ENCODE measurements around the gene NDUFA8.
"Not testable (repeated sequence)": the region's sequence is repeated elsewhere in the genome, so short reads cannot be mapped to it uniquely, and the experiment has no call there.

Gene NDUFA8

DNA sequence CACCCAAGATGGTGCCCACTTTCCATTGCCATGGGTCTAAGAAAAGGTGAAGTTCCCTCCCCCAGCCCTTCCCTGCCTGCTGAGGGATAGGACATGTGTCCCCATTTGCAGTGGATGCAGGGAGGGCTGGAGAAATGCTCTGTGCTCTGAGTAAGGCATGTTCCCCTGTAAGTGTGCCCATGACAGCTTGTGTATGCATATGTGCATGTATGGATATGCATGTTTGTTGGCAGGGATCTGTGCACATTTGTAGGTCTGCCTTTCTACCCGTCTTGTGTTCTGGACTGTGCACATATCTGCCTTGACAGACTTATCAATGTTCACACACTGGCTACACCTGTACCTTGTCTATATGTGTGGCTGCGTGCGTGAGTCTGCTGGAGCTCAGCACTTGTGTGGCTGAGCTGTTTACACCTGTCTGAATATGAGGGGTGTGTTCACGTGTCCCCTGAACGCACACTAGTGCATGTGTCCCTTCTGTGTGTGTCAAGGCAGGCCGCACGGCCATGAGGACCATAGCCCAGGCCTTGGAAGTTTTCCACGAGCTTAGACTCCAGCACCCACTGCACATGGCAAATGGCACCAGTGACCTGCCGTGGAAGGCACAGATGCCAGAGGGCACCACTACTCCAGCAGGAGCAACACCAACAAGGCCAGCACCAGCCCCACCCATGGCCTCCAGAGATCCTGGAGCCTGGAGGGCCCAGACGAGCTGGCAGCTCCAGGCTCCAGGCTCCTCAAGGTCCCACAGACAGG, 39.1 kb downstream of the NDUFA8 start:
- no peak for ATAC-seq

DNA sequence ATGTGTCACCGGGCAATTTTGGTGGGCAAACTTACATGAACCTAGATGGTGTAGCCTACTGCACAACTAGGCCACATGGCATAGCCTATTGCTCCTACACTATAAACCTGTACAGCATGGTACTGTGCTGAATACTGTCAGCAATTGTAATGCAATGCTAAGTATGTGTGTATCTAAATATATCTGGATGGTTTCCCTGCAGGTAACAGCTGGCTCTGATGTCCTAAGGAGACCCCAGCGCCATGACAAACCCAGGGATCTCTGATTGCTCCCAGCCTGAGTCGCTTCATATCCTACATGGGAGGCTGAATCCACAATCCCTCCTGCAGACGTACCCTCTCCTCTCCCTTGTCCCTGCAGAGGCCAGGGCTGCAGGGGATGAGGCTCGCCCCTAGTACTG, 39.9 kb downstream of the NDUFA8 start:
- ATAC-seq, result no peak

DNA sequence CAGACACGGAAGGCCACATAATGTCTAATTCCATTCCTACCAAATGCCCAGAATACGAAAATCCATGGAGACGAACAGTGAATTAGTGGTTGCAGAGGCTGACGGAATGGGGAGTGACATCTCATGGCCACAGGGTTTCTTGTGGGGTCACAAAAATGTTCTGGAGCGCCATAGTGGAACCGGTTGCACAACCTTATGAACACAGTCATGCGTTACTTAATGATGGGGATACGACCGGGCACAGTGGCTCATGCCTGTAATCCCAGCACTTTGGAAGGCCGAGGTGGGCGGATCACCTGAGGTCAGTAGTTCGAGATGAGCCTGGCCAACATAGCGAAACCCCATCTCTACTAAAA, 40.4 kb downstream of the NDUFA8 start:
- ATAC-seq, result no peak

DNA sequence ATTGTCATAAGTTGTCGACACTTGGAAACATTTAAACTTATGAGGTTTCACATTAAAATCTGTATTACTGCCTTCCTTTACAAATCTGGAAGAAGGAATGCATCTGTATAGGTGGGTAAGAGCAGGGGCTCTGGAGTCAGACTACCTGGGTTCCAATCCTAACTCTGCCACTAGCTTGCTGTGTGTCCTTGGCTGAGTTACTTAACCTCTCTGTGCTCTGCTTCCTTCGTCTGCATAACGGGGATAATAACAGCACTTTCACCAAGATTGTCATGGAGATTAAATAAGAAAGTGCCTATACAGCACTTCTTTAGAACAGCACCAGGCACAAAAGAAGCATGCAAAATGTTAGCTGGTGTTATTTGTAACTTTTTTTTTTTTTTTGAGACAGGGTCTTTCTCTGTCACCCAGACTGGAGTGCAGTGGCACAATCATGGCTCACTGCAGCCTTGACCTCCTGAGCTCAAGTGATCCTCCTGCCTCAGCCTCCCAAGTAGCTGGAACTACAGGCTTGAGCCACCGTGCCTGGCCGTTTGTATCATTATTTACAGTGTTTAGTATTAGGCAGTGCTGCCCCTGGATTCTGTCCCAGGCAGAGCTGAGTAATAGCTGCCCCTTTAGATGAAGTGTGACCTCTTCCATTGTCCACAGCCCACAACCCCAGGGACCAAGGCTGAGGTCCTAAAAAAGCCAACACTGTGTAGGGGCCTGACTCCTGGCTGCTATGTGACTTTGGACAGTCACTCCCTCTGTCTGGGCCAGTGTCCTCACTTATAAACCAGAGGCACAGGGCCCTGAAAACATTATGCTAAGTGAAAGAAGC, 41.0 kb downstream of the NDUFA8 start:
- no peak for ATAC-seq

DNA sequence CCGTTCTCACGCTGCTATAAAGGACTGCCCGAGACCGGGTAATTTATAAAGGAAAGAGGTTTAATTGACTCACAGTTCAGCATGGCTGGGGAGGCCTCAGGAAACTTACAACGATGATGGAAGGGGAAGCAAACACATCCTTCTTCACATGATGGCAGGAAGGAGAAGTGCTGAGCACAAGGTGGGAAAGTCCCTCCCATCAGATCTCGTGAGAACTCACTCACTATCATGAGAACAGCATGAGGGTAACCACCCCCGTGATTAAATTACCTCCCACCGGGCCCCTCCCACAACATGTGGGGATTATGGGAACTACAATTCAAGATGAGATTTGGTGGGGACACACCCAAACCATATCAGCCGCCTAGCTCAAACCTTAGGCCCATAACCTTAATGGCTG, 42.3 kb downstream of the NDUFA8 start:
- not testable (repeated sequence) for ATAC-seq

DNA sequence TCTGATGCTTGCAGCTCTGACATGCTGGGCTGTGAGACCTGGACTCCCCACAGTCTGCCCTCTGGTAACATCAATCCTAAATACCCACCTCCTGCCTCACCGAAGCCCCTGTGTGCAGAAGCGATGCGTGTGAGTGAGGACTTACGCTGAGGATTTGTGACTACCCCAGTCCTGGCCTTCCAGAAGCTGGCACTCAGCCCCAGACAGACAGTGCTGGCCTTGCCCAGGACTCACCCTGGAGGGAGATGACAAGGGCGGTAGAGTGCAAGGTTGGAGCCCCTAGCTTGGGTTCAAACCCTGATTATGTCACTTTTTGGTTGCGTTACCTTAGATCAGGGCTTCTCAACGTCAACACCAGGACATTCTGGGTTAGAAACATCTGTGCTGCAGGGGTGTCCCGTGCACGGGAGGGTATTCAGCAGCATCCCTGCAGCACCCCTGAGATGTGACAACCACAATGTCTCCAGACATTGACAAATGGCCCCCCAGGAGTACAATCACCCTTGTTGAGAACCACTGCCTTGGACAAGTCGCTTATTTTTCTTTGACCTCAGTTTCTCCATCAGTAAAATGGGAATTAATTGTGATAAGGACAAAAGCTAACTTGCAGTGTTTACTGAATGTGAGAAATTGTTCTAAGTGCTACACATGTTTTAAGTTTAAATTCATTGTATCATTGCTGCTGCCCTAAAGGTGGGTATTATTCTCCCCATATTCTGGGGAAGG, 43.0 kb downstream of the NDUFA8 start:
- ATAC-seq, result no peak

DNA sequence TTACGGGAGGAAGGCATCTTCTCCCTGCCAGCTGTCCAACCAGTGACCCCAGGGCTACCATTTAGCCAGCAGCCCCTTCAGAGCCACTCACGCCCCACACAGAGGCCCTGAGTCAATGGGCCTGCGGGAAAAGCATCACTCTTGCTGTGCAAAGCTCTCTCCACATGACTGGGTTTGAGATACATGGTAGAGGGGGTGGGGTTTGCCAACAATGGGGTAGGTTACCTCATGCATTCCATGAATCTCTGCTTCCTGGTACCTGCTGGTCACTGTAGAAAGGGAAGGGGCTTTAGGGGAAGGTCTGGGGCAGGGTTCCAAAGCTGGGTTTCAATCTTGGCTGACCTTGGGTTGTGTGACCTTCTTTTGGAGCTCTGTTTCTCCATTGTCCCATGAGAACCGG, 43.5 kb downstream of the NDUFA8 start:
- no peak for ATAC-seq

DNA sequence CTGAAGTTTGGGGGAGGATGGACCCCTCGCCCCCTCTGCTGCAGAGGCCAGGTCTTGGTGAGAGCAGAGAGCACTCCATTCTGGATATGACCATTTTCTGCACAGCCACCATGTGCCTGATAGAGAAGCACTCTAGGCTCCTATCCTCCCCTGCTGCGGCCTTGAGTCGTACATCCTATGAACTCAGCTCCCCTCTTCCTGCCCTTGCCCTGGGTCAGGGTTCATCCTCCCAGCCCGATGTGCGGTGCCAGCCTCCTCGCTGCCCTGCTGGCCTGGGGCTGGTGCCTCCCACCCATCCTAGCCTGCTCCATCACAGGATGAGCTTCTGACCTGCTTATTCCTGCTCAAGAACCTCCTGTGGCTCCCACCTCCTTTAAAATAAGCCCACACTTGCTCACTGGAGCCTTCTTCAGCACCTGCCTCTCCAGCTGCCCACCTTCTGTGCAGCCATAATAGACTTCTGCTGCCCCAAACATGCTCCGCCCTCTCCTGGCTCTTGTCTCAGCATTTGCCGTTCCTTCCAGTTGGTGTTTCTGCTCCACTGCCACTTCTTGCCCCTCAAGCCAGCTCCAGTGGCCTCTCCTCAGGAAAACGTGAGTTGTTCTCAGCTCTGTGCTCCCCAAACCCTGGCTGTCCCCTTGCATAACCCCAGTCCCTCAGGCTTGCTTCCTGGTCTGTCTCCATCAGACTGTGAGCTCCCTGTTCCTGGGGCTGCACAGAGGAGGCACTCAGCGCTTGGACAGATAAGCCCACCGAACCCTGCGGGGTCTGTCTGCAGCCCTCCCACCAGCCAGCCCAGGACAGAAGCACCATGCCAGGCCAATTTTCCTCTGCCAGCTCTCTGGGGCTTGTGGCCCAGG, 44.2 kb downstream of the NDUFA8 start:
- no peak for ATAC-seq

DNA sequence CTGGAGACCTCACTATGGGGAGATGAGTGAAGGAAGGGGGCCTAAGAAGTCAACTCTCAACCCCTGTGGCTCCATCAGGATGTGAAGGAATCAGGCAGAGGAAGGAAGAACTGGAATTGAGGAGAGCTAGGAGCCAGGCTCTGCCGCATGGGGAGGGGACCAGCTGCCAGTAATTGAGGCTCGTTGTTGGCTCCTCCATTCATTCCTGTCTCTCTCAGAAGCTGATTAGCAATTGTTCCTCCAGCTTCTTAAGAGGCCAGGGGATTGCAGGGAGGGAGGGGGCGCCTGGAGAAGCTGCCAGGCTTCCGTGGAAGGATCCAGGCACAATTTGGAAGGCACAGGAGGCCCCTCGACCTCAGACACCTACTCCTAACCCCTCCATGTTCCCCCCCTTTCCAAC, 46.0 kb downstream of the NDUFA8 start:
- ATAC-seq, result no peak

DNA sequence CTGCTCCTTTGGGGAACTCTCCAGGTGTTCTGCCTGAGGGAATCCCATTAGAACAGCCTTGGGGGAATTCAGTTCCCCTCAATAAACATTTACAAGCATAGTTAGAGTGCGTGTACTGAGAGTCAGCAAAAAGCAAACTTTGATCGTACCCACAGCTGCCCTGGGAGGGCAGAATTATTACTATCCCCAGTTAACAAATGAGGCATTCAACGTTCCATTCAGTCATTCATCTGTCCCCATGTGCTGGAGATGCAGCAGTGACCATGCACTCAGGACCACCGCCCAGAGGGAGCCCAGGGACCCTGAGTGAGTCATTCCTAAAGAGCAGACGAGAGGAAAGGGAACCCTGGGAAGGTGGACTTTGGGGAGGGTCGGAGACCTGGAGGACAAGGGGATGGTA, 47.3 kb downstream of the NDUFA8 start:
- no peak for ATAC-seq

DNA sequence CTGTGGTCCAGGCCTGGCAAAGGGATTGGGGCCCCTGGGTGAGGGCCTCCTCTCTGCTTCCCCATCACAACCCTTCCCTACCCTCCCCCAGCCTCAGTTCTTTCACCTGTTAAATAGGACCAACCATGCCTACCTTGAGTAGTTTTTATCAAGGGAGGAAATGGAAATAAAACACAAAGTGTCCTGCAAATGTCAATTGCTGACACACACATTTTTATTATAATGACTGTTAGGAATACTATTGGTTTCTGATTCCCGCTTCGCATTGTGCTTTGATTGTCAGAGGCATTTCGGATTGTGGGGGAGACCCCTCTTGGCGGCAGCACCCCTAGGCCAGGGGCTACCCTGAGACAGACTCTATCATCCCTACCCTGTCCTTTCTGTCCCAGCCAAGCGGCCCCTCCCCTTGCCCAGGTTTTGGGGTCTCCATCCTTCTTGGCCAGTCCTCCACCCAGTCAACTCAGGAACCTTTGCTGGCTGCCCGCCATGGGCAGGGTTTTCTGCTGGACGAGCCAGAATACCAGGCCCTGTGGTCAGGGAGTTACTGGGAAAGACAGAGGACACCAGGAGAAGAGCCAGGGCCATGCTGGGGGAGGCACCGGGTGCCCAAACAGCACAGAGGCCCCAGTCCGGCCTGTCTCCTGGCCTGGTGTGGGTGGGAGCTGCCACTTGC, 48.0 kb downstream of the NDUFA8 start:
- ATAC-seq, result no peak

DNA sequence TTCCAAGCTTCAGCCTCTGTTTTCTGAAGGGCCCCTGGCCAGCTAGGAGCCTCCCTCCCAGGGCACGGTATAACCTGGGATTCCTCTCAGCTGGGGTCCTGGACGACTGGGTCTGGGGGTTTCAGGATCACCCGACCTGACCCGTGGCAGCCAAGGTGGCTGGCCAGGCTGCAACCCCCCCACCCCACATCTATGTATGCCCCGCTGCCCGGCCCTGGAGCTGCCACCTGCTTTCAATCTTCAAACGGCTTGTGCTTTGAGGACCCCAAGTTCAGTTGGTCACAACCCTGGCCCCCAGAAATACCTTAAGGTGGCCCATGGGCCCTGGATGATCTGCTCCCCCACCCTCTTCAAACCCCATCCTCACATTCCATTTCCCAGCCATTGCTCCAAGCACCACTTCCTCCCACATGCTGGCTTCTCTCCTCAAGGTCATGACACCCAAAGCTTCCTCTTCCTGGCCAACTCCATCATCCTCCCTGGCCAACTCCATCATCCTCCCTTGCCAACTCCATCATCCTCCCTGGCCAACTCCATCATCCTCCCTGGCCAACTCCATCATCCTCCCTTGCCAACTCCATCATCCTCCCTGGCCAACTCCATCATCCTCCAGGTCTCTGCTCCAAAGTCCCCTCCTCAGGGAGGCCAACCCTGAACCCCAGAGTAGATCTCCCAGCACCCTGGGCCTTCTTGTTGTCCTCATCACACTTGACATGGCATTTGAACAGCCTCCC, 49.3 kb downstream of the NDUFA8 start:
- ATAC-seq, result no peak

DNA sequence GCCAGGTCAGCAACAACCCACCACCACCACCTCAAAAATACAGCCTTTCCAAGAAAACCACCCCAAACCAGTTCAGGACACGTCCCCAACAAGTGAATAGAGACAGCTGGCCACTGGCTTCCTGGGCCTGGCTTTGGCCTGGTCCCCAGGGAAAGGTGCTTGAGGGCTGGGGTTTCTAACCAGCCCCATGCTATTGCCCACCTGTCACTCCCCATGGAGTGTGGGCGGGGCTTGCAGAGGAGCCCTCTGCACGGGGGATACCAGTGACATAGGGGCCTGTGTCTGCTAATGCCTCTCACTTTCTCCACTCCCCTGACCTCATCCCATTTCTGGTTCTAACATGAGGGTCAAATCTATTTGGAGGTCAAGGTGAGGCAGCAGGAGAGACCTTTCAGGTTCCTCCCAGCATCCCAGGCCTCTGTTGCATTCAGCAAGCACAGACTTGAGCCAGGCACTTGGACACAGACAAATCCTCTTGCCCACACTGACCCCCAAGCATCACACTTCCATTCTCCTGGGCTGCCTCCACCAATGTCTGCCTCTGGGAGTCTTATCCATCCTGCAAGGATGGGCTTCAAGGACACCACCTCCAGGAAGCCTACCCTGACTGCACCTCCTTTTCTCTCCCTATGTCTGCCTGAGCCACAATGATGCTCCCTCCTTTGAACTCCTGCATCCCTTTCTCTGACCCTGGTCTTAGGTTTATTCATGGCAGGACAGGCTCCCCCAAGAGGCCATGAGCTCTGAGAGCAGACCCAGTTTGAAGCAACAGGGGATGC, 50.4 kb downstream of the NDUFA8 start:
- ATAC-seq, result no peak

DNA sequence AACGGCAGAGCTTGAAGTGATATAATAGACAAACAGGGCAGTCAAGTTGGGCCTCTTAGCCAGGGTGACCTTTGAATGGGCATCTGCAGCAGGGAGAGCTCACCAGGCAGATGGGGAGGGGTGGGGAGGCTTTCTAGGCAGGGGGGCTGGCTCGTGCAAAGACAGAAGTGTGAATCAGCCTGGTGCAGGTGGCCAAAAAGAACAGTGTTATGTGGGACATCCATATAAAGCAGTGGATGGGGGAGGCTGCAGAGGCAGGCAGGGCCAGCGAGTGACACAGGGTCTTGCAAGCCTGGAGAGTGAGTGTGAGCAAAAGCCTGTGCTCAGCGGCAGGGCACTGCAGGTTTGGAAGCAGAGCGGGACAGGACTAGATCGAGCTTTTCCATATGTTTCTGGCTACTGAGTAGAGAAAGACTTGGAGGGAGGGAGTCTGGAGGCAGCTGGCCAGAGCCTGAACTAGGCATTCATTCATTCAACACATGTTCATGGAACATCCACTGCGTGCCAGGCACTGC, 52.2 kb downstream of the NDUFA8 start:
- no peak for ATAC-seq

DNA sequence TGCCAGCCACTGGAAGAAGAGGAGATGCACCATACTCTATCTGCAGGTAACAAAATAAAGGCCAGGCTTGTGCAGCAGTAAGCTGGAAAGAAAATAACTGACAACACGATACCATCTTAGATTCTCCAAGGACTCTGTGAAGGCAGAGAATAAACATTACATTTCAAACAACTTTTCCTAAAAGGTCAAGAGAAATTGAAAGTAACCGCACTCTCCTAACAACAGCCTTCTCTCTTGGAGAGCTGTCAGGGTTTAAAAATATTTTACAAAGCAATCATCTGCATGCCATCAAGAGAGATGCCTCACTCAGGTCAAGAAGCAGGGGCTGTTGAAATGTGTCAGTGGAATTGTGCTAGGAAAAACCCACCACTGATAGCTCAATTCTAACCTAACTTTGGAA, 53.0 kb downstream of the NDUFA8 start:
- no peak for ATAC-seq

DNA sequence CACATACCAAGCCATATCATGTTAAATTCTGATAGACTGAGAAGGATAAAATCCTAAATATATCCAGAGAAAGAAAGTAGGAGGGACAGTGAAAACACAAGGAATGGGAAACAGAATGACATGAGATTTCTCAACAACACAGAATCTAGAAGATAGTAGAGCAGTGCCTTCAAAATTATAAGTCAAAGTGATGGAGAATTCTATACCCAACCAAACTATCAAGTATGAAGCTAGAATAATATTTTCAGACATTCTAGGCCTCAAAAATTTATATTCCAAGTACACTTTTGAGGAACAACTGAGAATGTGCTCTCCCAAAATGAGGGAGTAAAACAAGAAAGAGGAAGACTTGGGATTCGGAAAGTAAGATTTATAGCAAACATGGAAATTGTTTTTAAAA, 55.6 kb downstream of the NDUFA8 start:
- no peak for ATAC-seq

DNA sequence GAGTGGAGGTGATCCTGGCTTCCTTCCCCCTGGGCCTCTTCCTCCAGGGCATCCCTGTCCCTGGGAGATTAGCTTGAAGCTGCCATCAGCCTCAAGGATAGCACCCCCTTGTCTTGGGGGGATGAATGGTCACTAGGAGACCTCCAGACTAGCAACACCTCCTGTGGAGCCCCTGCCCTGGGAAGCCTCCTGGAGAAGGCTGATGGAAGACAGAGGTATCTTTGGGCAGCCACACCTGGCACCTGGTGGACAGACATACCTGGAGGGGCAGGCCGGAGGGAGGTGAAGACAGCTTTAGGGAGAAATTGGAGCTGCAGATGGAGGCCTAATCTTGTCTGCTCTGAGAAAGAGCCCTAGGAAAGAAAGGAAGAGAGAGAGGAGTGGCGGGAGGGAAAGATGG, 57.4 kb downstream of the NDUFA8 start:
- ATAC-seq, result no peak

DNA sequence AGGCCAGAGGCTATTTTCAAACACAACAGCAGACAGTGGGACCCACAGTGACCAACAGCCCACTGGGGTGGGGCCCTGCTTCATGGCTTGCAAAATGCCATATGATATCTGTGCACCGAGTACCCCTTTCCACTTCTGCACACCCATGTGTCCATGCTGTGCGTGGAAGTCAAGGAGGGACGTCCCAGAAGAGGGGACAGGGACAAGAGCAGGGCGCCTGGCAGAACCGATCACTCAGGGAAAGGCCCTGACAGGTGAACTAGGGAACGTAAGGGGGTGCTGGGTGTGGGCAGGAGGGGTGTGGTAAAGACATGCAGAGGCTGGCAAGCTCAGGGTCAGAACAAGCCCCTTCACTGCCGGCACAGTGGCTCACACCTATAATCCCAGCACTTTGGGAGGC, 58.8 kb downstream of the NDUFA8 start:
- no peak for ATAC-seq

DNA sequence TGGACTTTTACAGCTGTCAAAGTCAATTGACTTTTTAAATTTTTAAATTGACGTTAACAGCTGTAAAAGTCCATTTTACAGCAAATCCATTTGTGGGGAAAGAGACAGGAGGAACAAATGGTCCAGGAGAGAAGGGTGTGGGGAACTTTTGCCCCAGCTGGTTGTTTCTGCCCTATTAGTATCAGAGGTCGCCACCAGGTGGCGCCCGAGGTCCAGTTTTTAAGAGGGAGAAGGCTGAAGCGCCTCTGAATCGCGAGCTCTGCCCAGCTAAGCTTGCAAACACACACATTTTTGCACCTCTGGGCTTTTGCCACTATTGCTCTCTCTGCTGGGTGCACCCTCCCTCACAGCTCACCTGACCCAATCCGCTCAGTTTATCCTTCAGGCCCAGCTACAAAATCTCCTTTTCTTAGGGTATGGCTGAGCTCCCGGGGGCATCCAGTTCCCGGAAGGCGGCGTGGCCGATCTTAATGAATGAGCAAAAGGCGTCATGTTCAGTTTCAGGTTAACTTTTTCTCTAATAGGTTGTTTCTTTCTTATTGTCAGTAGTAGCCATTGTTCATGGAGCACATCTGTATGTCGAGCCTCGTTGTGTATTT, 60.2 kb downstream of the NDUFA8 start:
- peak; percentile 68 to 73 for ATAC-seq

Data from activated CD4-positive, CD25-positive, alpha-beta regulatory T cell treated with anti-CD3 and anti-CD28 coated beads, Interleukin-2, amount 50 U/mL, for 24 hours (primary cell).